Prostate gland (tissue), 2 donors: Measurements from ENCODE around the gene AKR1A1. TPM values are rescaled to one million over a fixed set of nuclear protein-coding genes. Genes with fewer than 3 reads are reported as not detected.

Source experiments
- DNase-seq: peaks from one replicate; pipeline ENCODE4 v3.0.0-alpha.2; 2019; ENCODE audit warnings: low spot score
- H3K27ac ChIP-seq, 2 donors: fragments of 200-600 bp; sonication (generic); 2 replicates each; pipeline ENCODE4 v1.5.1; 2017 to 2019
- H3K27me3 ChIP-seq: fragments of 200-600 bp; sonication (generic); replicated peaks from 2 replicates; pipeline ENCODE4 v1.5.1; 2019; ENCODE audit not compliant: insufficient read depth
- H3K36me3 ChIP-seq, 2 donors: fragments of 200-600 bp; sonication (generic); 1 replicate in 1 of 2; 2 replicates in 1 of 2; pipeline versions ENCODE4 v1.5.1 to v1.8.1; 2017 to 2019
- H3K4me1 ChIP-seq: fragments of 200-600 bp; sonication (generic); replicated peaks from 2 replicates; pipeline ENCODE4 v1.5.1; 2019
- H3K4me3 ChIP-seq, 2 donors: fragments of 200-600 bp; sonication (generic); 2 replicates each; pipeline ENCODE4 v1.5.1; 2017 to 2019
- H3K9me3 ChIP-seq: fragments of 200-600 bp; sonication (generic); 2 replicates; pipeline ENCODE4 v1.5.1; 2017
- CTCF ChIP-seq, 4 experiments: fragments of 200-600 bp in 2 of 4; fragments of 450-650 bp in 2 of 4; sonication (generic) in 2 of 4; IDR thresholded peaks; 1 replicate in 3 of 4; 2 replicates in 1 of 4; pipeline ENCODE4 v1.5.1; 2016 to 2019; ENCODE audit warnings: antibody characterized with exemption in 4 of 4, mild to moderate bottlenecking in 2 of 4, moderate library complexity in 2 of 4
- POLR2A ChIP-seq: fragments of 450-650 bp; IDR thresholded peaks from one replicate; pipeline ENCODE4 v1.6.1; 2016; ENCODE audit warnings: antibody characterized with exemption, mild to moderate bottlenecking
- POLR2AphosphoS5 ChIP-seq: sonication (generic); formaldehyde crosslinking; IDR thresholded peaks from one replicate; pipeline ENCODE4 v1.6.1; 2017; ENCODE audit warnings: antibody characterized with exemption
- WGBS: methylation state at CpG from one replicate; pipeline ENCODE4 v1.1.5; 2018; 5-methylcytosine and 5-hydroxymethylcytosine counted together
- intact Hi-C: fragments of 100-400 bp; cut with DNase I; formaldehyde crosslinking; loops from one replicate; pipeline ENCODE4 v1.14.2; 2022
- total RNA-seq, 2 donors: library from RNA; depleted of rRNA; stranded (reverse); fragments of >200 nt; gene quantifications; one replicate each; pipeline ENCODE4 v1.1.0, GENCODE V29; 2016

The AKR1A1 gene
- total RNA-seq, 2 donors from 2014 or later, result 49.7 to 132 TPM

GRCh38 chr1:45530632-45531135 lies 19.9 kb upstream of the AKR1A1 start:
- no peak overlapping the region for H3K27ac ChIP-seq
- H3K36me3 ChIP-seq, result no peaks in the 10 kb centered on the region
- no peak for DNase-seq
- WGBS, result 95% methylated on average over 11 of the region's 11 CpGs
- H3K27me3 ChIP-seq, result no peaks in the 10 kb centered on the region
- intact Hi-C loops, result no loop called here
- H3K4me1 ChIP-seq, result no peaks in the 10 kb centered on the region
- no peaks in the 10 kb centered on the region for H3K9me3 ChIP-seq
- TF ChIP-seq POLR2A (no peak), CTCF (IDR thresholded peaks at IDR 0.05) (no peak), POLR2AphosphoS5 (no peak)
- H3K4me3 ChIP-seq, result no peak overlapping the region

- Histone ChIP-seq H3K36me3 (no peaks in the 10 kb centered on the region), H3K27ac (no peak overlapping the region), H3K4me1 (no peaks in the 10 kb centered on the region), H3K9me3 (no peaks in the 10 kb centered on the region), H3K27me3 (no peaks in the 10 kb centered on the region), H3K4me3 (no peak overlapping the region)
- intact Hi-C loops, result no loop called here
- TF ChIP-seq POLR2AphosphoS5, result no peak
- no peak for TF ChIP-seq CTCF (IDR thresholded peaks at IDR 0.05)
- TF ChIP-seq POLR2A, result no peak
- DNase-seq, result no peak
- WGBS, result 78% methylated on average over 5 of the region's 5 CpGs
Measured at GRCh38 chr1:45531873-45532272, 18.8 kb upstream of the AKR1A1 start.

GRCh38 chr1:45535988-45536766 lies 14.4 kb upstream of the AKR1A1 start:
- H3K36me3 ChIP-seq, result no peaks in the 10 kb centered on the region
- intact Hi-C loops, result no loop called here
- WGBS, result 65% methylated on average over 6 of the region's 6 CpGs

GRCh38 chr1:45536886-45537285 lies 13.7 kb upstream of the AKR1A1 start:
- Histone ChIP-seq H3K4me1 (no peaks in the 10 kb centered on the region), H3K27ac (no peak overlapping the region), H3K4me3 (no peak overlapping the region), H3K9me3 (no peaks in the 10 kb centered on the region), H3K36me3 (no peaks in the 10 kb centered on the region), H3K27me3 (no peaks in the 10 kb centered on the region)
- TF ChIP-seq POLR2A, result no peak
- TF ChIP-seq POLR2AphosphoS5, result no peak
- no peak for TF ChIP-seq CTCF (IDR thresholded peaks at IDR 0.05)
- no peak for DNase-seq
- WGBS, result 63% methylated on average over 4 of the region's 4 CpGs
- intact Hi-C loops, result no loop called here

More at GRCh38 chr1:45535988-45536766, 14.4 kb upstream of the AKR1A1 start:
- Histone ChIP-seq H3K9me3 (no peaks in the 10 kb centered on the region), H3K27ac (no peak overlapping the region), H3K4me1 (no peaks in the 10 kb centered on the region), H3K4me3 (no peak overlapping the region), H3K27me3 (no peaks in the 10 kb centered on the region)
- TF ChIP-seq CTCF (IDR thresholded peaks at IDR 0.05), result no peak
- no peak for TF ChIP-seq POLR2A
- TF ChIP-seq POLR2AphosphoS5, result no peak
- no peak for DNase-seq

GRCh38 chr1:45541193-45541592 lies 9.4 kb upstream of the AKR1A1 start:
- intact Hi-C loops, result no loop called here
- no peaks in the 10 kb centered on the region for H3K36me3 ChIP-seq
- no peaks in the 10 kb centered on the region for H3K4me1 ChIP-seq
- TF ChIP-seq POLR2A (no peak), POLR2AphosphoS5 (no peak), CTCF (IDR thresholded peaks at IDR 0.05) (no peak)
- H3K27me3 ChIP-seq, result no peaks in the 10 kb centered on the region
- no peak overlapping the region for H3K27ac ChIP-seq
- H3K4me3 ChIP-seq, result no peak overlapping the region
- H3K9me3 ChIP-seq, result no peaks in the 10 kb centered on the region
- no peak for DNase-seq
- WGBS, result 100% methylated on average over 1 of the region's 1 CpG
